Endodermal cell (in vitro differentiated cells): ENCODE data around the gene GRM8. TPM values are rescaled to one million over a fixed set of nuclear protein-coding genes. Genes with fewer than 3 reads are reported as not detected.

Experiments
- DNase-seq: peaks from one replicate; pipeline ENCODE4 v3.0.0-alpha.2; 2017
- H3K27ac ChIP-seq: 2 replicates; pipeline ENCODE4 v1.5.1; 2013; ENCODE audit warnings: mild to moderate bottlenecking, low read depth, low read length, moderate library complexity
- H3K27me3 ChIP-seq: 2 replicates; pipeline ENCODE4 v1.6.1; 2013; ENCODE audit warnings: mild to moderate bottlenecking, low read length, moderate library complexity; ENCODE audit not compliant: insufficient read depth, control insufficient read depth, poor library complexity, severe bottlenecking
- H3K36me3 ChIP-seq: 2 replicates; pipeline ENCODE4 v1.7.0; 2013; ENCODE audit warnings: mild to moderate bottlenecking, low read length, moderate library complexity; ENCODE audit not compliant: control insufficient read depth, insufficient read depth
- H3K4me1 ChIP-seq: one replicate; pipeline ENCODE4 v1.7.0; 2013; ENCODE audit warnings: low read length; ENCODE audit not compliant: control insufficient read depth, insufficient read depth
- H3K4me3 ChIP-seq: 2 replicates; pipeline ENCODE4 v1.5.1; 2013; ENCODE audit warnings: mild to moderate bottlenecking, low read length, moderate library complexity
- H3K9ac ChIP-seq: 2 replicates; pipeline ENCODE4 v1.6.1; 2013; ENCODE audit warnings: mild to moderate bottlenecking, low read length, moderate library complexity; ENCODE audit not compliant: poor library complexity, severe bottlenecking; ENCODE audit errors: extremely low read depth
- H3K9me3 ChIP-seq: 2 replicates; pipeline ENCODE4 v1.6.1; 2013; ENCODE audit warnings: mild to moderate bottlenecking, low read length, moderate library complexity; ENCODE audit not compliant: control insufficient read depth
- H3K27ac Mint-ChIP-seq: 2 replicates; pipeline ENCODE4 v1.8.0; 2020; ENCODE audit warnings: mixed read lengths
- H3K27me3 Mint-ChIP-seq: 2 replicates; pipeline ENCODE4 v1.8.0; 2021; ENCODE audit warnings: mild to moderate bottlenecking, mixed read lengths; ENCODE audit not compliant: insufficient read depth
- H3K36me3 Mint-ChIP-seq: 2 replicates; pipeline ENCODE4 v1.8.0; 2020; ENCODE audit warnings: low read depth, mixed read lengths
- H3K4me1 Mint-ChIP-seq: 2 replicates; pipeline ENCODE4 v1.8.0; 2020; ENCODE audit warnings: mixed read lengths
- H3K4me3 Mint-ChIP-seq: 2 replicates; pipeline ENCODE4 v1.8.0; 2020; ENCODE audit warnings: mild to moderate bottlenecking, moderate library complexity, mixed read lengths
- H3K9me3 Mint-ChIP-seq: 2 replicates; pipeline ENCODE4 v1.8.0; 2020; ENCODE audit warnings: mild to moderate bottlenecking, mixed read lengths
- WGBS, 2 experiments: methylation state at CpG; one replicate each; pipeline versions ENCODE4 v1.1.5 to v1.1.7; 2013; ENCODE audit warnings: missing lambda C conversion rate in 2 of 2, mixed read lengths in 1 of 2; ENCODE audit not compliant: insufficient coverage in 1 of 2, insufficient read length in 1 of 2; 5-methylcytosine and 5-hydroxymethylcytosine counted together
- total RNA-seq, 2 donors: library from RNA; stranded (reverse); fragmentation: NEBNext Ultra II Directional in 1 of 2; extraction: Animal tissue kit (Norgen Biotek cat#: 25700) in 1 of 2; gene quantifications; 2 replicates in 1 of 2; 3 replicates in 1 of 2; pipeline ENCODE4 v1.2.1, GENCODE V29; 2021
- TF ChIP-seq, protein P1 (sequence below): fragments of 200-600 bp; sonication (generic); conservative IDR thresholded peaks from 2 replicates; pipeline ENCODE4 v1.5.0; 2021; ENCODE audit warnings: antibody characterized with exemption, mild to moderate bottlenecking

The GRM8 gene
- total RNA-seq, 2 donors from 2014 or later: 0.93 to 2.0 TPM

DNA sequence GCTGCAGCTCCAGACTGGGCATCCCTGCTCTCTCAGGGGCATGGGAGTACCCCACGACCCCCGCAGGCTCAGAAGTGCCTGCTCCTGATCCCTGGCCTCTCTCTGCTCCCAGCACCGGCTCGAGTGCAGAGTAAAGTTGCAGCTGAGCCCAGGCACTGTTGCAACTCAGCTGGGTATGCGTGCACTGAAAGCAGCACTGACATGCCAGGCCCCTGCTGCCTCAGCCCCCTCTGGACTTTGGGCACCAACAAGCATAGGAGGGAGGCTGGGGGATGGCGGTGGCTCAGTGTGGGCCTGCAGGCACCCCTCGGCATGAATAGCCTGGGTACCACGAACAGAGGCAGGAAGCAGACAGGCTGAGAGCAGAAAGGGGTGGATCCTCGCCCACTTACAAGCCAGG, 295.3 kb downstream of the GRM8 start:
- peak; percentile 43 for DNase-seq
- Histone ChIP-seq H3K27ac (no peak overlapping the region), H3K4me1 (peaks cover 4% of the 10 kb centered on the region), H3K9ac (no peak overlapping the region), H3K27me3 (peaks cover 4% of the 10 kb centered on the region), H3K36me3 (no peaks in the 10 kb centered on the region), H3K4me3 (no peak overlapping the region), H3K9me3 (no peaks in the 10 kb centered on the region)
- Mint-ChIP-seq H3K9me3 (no peaks in the 10 kb centered on the region), H3K36me3 (no peaks in the 10 kb centered on the region), H3K4me3 (no peak overlapping the region), H3K27me3 (peaks cover 6% of the 10 kb centered on the region), H3K4me1 (peaks cover 14% of the 10 kb centered on the region), H3K27ac (no peak overlapping the region)
- TF ChIP-seq, protein P1, sequence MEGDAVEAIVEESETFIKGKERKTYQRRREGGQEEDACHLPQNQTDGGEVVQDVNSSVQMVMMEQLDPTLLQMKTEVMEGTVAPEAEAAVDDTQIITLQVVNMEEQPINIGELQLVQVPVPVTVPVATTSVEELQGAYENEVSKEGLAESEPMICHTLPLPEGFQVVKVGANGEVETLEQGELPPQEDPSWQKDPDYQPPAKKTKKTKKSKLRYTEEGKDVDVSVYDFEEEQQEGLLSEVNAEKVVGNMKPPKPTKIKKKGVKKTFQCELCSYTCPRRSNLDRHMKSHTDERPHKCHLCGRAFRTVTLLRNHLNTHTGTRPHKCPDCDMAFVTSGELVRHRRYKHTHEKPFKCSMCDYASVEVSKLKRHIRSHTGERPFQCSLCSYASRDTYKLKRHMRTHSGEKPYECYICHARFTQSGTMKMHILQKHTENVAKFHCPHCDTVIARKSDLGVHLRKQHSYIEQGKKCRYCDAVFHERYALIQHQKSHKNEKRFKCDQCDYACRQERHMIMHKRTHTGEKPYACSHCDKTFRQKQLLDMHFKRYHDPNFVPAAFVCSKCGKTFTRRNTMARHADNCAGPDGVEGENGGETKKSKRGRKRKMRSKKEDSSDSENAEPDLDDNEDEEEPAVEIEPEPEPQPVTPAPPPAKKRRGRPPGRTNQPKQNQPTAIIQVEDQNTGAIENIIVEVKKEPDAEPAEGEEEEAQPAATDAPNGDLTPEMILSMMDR: no peak
- WGBS, 2 experiments: 91 to 92% methylated on average over 7 to 9 of the region's 9 CpGs

DNA sequence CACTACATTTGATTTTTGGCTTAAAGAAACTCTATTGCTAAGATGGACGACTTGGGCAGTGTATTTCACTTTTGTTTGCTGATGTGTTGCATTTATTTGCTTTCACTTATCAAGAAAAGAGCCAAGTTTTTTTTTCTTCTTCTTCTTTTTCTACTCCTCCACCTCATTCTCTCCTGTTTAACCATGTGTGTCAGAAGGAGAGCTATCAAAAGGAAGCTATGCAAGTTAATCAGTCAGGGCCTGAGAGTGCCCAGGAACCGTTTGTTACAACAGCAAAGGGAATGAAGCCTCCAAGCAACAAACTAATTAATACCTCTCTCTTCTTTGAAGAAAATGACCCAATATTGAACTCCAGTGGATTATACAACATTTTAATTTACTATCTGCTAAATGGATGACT, 299.3 kb downstream of the GRM8 start:
- H3K27ac Mint-ChIP-seq: no peak overlapping the region
- no peak for DNase-seq

DNA sequence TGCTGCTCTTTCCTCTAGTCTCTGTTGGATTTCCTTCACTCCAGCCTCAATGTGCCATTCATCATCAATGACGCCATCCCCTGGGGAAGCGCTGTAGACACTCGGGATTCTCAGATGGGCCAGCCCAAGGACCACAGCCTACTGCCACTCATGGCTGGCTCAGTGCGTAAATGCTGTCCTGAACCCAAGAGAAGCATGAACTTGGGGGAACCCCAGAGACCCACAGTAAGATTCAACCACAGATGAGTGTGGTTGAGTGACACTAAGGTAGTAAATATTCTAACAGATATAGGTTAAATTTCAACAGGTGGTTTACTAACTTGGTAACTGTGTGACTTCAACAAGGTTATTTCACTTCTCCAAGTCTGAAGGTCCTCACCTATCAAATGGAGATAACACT, 304.1 kb downstream of the GRM8 start:
- WGBS, 2 experiments: 80 to 93% methylated on average over 1 to 4 of the region's 4 CpGs
- Mint-ChIP-seq H3K4me3 (no peak overlapping the region), H3K9me3 (no peaks in the 10 kb centered on the region), H3K27ac (no peak overlapping the region), H3K27me3 (peaks cover 8% of the 10 kb centered on the region), H3K36me3 (no peaks in the 10 kb centered on the region), H3K4me1 (no peaks in the 10 kb centered on the region)
- no peaks in the 10 kb centered on the region for H3K36me3 ChIP-seq
- H3K9me3 ChIP-seq: no peaks in the 10 kb centered on the region
- no peaks in the 10 kb centered on the region for H3K27me3 ChIP-seq
- TF ChIP-seq, protein P1: no peak
- H3K9ac ChIP-seq: no peak overlapping the region
- H3K4me3 ChIP-seq: no peak overlapping the region
- no peak overlapping the region for H3K27ac ChIP-seq
- DNase-seq: no peak
- no peaks in the 10 kb centered on the region for H3K4me1 ChIP-seq

More for the DNA sequence above, 299.3 kb downstream of the GRM8 start:
- Mint-ChIP-seq H3K4me3 (no peak overlapping the region), H3K27me3 (peaks cover 5% of the 10 kb centered on the region), H3K4me1 (no peaks in the 10 kb centered on the region), H3K9me3 (no peaks in the 10 kb centered on the region), H3K36me3 (no peaks in the 10 kb centered on the region)
- Histone ChIP-seq H3K4me3 (no peak overlapping the region), H3K27ac (no peak overlapping the region), H3K9me3 (no peaks in the 10 kb centered on the region), H3K36me3 (no peaks in the 10 kb centered on the region), H3K27me3 (no peaks in the 10 kb centered on the region), H3K4me1 (no peaks in the 10 kb centered on the region), H3K9ac (no peak overlapping the region)
- TF ChIP-seq, protein P1: no peak
- WGBS, 2 experiments: 66 to 100% methylated on average over 1 to 2 of the region's 2 CpGs
